Psoas muscle (tissue), 8 donors: ENCODE measurements around the gene AKAP5. TPM values are rescaled to one million over a fixed set of nuclear protein-coding genes. Genes with fewer than 3 reads are reported as not detected.

ENCODE experiments used
- ATAC-seq, 4 donors: fragments of 200-7000 bp; cut with Tn5 transposase; one replicate each; pipeline ENCODE4 v1.9.1; 2020; ENCODE audit warnings: moderate library complexity in 3 of 4, mild to moderate bottlenecking in 2 of 4
- DNase-seq, 2 donors: peaks; one replicate each; pipeline ENCODE4 v3.0.0-alpha.2; 2020
- H3K27ac ChIP-seq: fragments of 200-600 bp; one replicate; pipeline ENCODE4 v1.8.0; 2022
- H3K27me3 ChIP-seq, 3 donors: fragments of 200-600 bp in 1 of 3; one replicate each; pipeline versions ENCODE4 v1.6.1 to v1.8.0; 2013 to 2022; ENCODE audit warnings: low read length in 2 of 3, mild to moderate bottlenecking in 2 of 3, moderate library complexity in 1 of 3; ENCODE audit not compliant: insufficient read depth in 3 of 3
- H3K36me3 ChIP-seq, 2 donors: fragments of 200-600 bp in 1 of 2; one replicate each; pipeline versions ENCODE4 v1.6.1 to v1.8.0; 2013 to 2022; ENCODE audit warnings: low read depth in 1 of 2, mild to moderate bottlenecking in 1 of 2, moderate library complexity in 1 of 2; ENCODE audit not compliant: insufficient read depth in 1 of 2
- H3K4me1 ChIP-seq: fragments of 200-600 bp; one replicate; pipeline ENCODE4 v1.8.0; 2022
- H3K4me3 ChIP-seq: fragments of 200-600 bp; one replicate; pipeline ENCODE4 v1.8.0; 2022; ENCODE audit warnings: mild to moderate bottlenecking
- H3K9me3 ChIP-seq: fragments of 200-600 bp; one replicate; pipeline ENCODE4 v1.8.0; 2022
- WGBS, 3 donors: extraction: QIAGEN DNeasy Blood & Tissue Kit; methylation state at CpG; one replicate each; pipeline versions ENCODE4 v1.1.6 to v1.1.7; 2013; 5-methylcytosine and 5-hydroxymethylcytosine counted together
- intact Hi-C, 2 donors: fragments of 100-400 bp; cut with DNase I; formaldehyde crosslinking; loops; one replicate each; pipeline versions ENCODE4 v1.11.0 to v1.14.2; 2022
- polyA plus RNA-seq, 3 donors: library from polyadenylated mRNA; stranded (reverse); fragments of 200-250 nt; gene quantifications; one replicate each; pipeline ENCODE4 v1.2.3, GENCODE V29; 2013
- total RNA-seq, 4 donors: library from RNA; stranded (reverse); fragmentation: NEBNext Ultra II Directional in 2 of 4; extraction: Animal tissue kit (Norgen Biotek cat#: 25700) in 2 of 4; gene quantifications; one replicate each; pipeline versions ENCODE4 v1.2.1 to v1.2.4, GENCODE V29; 2021 to 2023
- TF ChIP-seq, protein P1 (sequence below): fragments of 200-600 bp; IDR thresholded peaks from one replicate; pipeline ENCODE4 v1.8.0; 2022; ENCODE audit warnings: antibody characterized with exemption
- donor health status: healthy with polysubstance abuse.
- donor health status: DM: no; HTN: no; CAD: no; lungs with moderate emphysema.
- donor health status: Bipolar disorder and iron deficiency.
- donor health status: healthy.
- donor health status: DM: yes; HTN: yes; CAD: no.
- donor health status: DM: no; HTN: no; CAD: no.
- donor health status: DM: no; HTN: no; CAD: no.
- donor health status: DM: yes; HTN: yes; CAD: no.

Gene AKAP5
- total and polyA plus RNA-seq, 7 donors: 0.01 to 0.18 (median 0.08) TPM

- Histone ChIP-seq H3K27ac (no peak overlapping the region), H3K4me3 (no peak overlapping the region), H3K9me3 (no peaks in the 10 kb centered on the region), H3K4me1 (peaks cover 3% of the 10 kb centered on the region), H3K27me3 (no peaks in the 10 kb centered on the region), H3K36me3 (peaks cover 0 to 18% of the 10 kb centered on the region in 2 donors)
- no peak for ATAC-seq
- WGBS, 3 donors: 93 to 99% (median 96%) methylated on average over 6 of the region's 6 CpGs
- TF ChIP-seq, protein P1, sequence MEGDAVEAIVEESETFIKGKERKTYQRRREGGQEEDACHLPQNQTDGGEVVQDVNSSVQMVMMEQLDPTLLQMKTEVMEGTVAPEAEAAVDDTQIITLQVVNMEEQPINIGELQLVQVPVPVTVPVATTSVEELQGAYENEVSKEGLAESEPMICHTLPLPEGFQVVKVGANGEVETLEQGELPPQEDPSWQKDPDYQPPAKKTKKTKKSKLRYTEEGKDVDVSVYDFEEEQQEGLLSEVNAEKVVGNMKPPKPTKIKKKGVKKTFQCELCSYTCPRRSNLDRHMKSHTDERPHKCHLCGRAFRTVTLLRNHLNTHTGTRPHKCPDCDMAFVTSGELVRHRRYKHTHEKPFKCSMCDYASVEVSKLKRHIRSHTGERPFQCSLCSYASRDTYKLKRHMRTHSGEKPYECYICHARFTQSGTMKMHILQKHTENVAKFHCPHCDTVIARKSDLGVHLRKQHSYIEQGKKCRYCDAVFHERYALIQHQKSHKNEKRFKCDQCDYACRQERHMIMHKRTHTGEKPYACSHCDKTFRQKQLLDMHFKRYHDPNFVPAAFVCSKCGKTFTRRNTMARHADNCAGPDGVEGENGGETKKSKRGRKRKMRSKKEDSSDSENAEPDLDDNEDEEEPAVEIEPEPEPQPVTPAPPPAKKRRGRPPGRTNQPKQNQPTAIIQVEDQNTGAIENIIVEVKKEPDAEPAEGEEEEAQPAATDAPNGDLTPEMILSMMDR: no peak
- DNase-seq: no peak
- intact Hi-C loops: no loop called here
These were observed 1.4 kb upstream of the AKAP5 start for GRCh38 chr14:64463873-64464272.

- 22 to 23% (median 22%) methylated on average over 6 of the region's 6 CpGs for WGBS, 3 donors
These were observed 648 bp upstream of the AKAP5 start for GRCh38 chr14:64464651-64465050.

GRCh38 chr14:64465831-64466554, 694 bp downstream of the AKAP5 start:
- H3K27ac ChIP-seq: no peak overlapping the region

More at GRCh38 chr14:64464651-64465050, 648 bp upstream of the AKAP5 start:
- no peak for DNase-seq
- intact Hi-C loops: no loop called here
- Histone ChIP-seq H3K27ac (no peak overlapping the region), H3K4me3 (peak overlapping the region; percentile 76), H3K27me3 (no peaks in the 10 kb centered on the region), H3K9me3 (no peaks in the 10 kb centered on the region), H3K4me1 (peaks cover 3% of the 10 kb centered on the region), H3K36me3 (peaks cover 0 to 12% of the 10 kb centered on the region in 2 donors)
- TF ChIP-seq, protein P1: no peak
- no peak for ATAC-seq

DNA sequence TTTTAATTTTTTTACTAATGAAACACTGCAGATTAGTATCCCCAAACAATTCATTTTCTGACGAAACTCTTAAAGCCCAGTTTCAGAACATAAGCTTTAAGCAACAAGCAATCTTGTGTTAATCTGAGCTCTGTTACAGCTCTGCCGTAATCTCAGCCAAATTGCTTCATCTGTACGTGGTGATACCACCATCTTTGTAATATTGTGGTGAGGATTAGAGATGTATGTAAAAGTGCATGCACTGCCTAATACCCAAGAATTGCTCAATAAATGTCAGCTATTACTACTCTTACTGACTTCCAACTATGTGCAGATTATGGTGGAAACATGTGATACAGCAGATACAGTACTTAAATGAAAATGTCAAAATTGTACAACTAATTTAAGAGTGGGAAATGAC, 1.8 kb downstream of the AKAP5 start:
- WGBS, 3 donors: 78 to 89% (median 78%) methylated on average over 3 of the region's 3 CpGs
- Histone ChIP-seq H3K36me3 (peaks cover 0 to 7% of the 10 kb centered on the region in 2 donors), H3K4me1 (peaks cover 3% of the 10 kb centered on the region), H3K27me3 (no peaks in the 10 kb centered on the region), H3K9me3 (no peaks in the 10 kb centered on the region), H3K27ac (no peak overlapping the region), H3K4me3 (no peak overlapping the region)
- DNase-seq: no peak
- TF ChIP-seq, protein P1: no peak
- no peak for ATAC-seq
- intact Hi-C loops: no loop called here

More at GRCh38 chr14:64465831-64466554, 694 bp downstream of the AKAP5 start:
- WGBS, 3 donors: 12 to 16% (median 13%) methylated on average over 15 of the region's 15 CpGs
- ATAC-seq: peak in 3 of 4 donors; percentile 42 to 72 (median 61)
- TF ChIP-seq, protein P1: no peak
- Histone ChIP-seq H3K4me1 (peaks cover 3% of the 10 kb centered on the region), H3K9me3 (no peaks in the 10 kb centered on the region), H3K4me3 (peak overlapping the region; percentile 76), H3K27me3 (no peaks in the 10 kb centered on the region), H3K36me3 (peaks cover 0 to 7% of the 10 kb centered on the region in 2 donors)
- DNase-seq: no peak
- intact Hi-C loops: no loop called here

DNA sequence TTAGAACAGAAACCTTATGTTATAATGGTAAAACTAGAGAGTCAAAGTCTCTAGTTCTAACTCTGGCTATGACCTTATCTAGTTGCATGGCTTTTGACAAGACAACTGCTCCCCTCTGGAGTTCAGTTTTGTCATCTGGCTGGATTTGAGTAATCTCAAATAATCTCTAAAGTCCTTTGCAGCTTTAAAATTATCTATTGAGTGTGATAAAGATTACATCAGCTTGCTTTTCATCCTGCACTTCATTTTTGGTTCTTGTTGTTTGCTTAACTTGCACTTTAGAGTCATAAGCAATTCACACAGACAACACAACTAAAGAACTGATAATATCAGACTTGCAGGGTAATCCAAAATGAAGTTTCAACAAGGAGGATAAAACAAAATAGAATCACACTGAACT, 2.3 kb downstream of the AKAP5 start:
- Histone ChIP-seq H3K4me1 (peaks cover 3% of the 10 kb centered on the region), H3K36me3 (peaks cover 0 to 3% of the 10 kb centered on the region in 2 donors), H3K27me3 (no peaks in the 10 kb centered on the region), H3K9me3 (no peaks in the 10 kb centered on the region), H3K27ac (no peak overlapping the region), H3K4me3 (no peak overlapping the region)
- TF ChIP-seq, protein P1: no peak
- intact Hi-C loops: no loop called here
- ATAC-seq (no peak), DNase-seq (no peak)
